Fibroblast of the aortic adventitia (primary cell): ENCODE results near the gene CPXM1. TPM values are rescaled to one million over a fixed set of nuclear protein-coding genes. Genes with fewer than 3 reads are reported as not detected.

ENCODE experiments used
- DNase-seq: peaks from one replicate; pipeline ENCODE4 v3.0.0-alpha.2; 2010; ENCODE audit warnings: low read depth
- H3K4me3 ChIP-seq: 2 replicates; pipeline ENCODE4 v1.5.1; 2011; ENCODE audit warnings: low read depth, mild to moderate bottlenecking, control low read depth, low read length, moderate library complexity
- total RNA-seq: library from RNA; depleted of rRNA; stranded (reverse); fragments of >200 nt; gene quantifications from 2 replicates; pipeline ENCODE4 v1.2.3, GENCODE V29; 2012; ENCODE audit warnings: low replicate concordance
- TF ChIP-seq, protein P1 (sequence below): IDR thresholded peaks from 2 replicates; pipeline ENCODE4 v1.5.1; 2011; ENCODE audit warnings: mild to moderate bottlenecking, low read length, control low read depth, inconsistent platforms; ENCODE audit not compliant: insufficient read depth

CPXM1 gene
- total RNA-seq, 1 donor, result 3.8 TPM

DNA sequence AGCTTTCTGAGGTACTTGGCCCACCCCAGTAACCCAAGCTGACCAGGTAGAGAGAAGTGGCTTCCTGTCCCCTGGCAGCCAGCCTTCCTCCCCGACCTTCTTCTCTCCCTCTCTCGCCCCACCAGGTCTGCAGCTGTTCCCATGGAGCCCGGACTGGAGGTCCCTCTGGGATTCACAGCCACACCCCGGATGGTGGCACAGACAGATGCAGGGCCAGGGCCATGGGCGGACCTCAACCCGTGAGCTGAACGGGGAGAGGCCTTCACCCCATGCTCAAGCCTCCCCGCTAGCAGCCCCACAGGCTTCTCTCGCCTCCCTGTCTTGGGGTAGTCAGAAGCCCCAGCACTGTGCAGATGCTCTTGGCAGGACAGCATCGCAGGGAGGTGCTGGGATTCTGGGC, 41.3 kb downstream of the CPXM1 start:
- H3K4me3 ChIP-seq, result no peak overlapping the region
- TF ChIP-seq, protein P1, sequence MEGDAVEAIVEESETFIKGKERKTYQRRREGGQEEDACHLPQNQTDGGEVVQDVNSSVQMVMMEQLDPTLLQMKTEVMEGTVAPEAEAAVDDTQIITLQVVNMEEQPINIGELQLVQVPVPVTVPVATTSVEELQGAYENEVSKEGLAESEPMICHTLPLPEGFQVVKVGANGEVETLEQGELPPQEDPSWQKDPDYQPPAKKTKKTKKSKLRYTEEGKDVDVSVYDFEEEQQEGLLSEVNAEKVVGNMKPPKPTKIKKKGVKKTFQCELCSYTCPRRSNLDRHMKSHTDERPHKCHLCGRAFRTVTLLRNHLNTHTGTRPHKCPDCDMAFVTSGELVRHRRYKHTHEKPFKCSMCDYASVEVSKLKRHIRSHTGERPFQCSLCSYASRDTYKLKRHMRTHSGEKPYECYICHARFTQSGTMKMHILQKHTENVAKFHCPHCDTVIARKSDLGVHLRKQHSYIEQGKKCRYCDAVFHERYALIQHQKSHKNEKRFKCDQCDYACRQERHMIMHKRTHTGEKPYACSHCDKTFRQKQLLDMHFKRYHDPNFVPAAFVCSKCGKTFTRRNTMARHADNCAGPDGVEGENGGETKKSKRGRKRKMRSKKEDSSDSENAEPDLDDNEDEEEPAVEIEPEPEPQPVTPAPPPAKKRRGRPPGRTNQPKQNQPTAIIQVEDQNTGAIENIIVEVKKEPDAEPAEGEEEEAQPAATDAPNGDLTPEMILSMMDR, result no peak
- DNase-seq, result no peak

GRCh38 chr20:2757969-2758368, 42.5 kb downstream of the CPXM1 start:
- TF ChIP-seq, protein P1, result no peak
- DNase-seq, result no peak
- no peak overlapping the region for H3K4me3 ChIP-seq

DNA sequence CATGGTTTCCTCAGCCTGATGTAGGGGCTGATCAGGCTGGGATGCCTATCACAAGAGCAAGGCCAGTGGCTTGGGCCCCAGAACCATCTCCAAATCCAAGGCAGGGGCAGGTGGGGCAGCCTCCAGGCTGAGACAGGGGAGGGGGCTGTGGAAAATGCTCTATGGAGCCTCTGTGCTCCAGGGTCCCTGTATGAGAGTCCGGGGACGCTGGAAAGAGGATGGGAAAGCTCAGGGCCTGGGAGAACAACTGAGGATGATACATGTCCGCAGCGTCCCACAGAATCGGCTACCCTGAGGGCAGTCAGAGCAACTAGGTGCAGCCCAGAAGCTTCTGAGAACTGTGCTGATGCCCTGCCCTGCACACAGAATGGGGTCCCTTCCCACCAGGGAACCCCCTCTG, 43.4 kb downstream of the CPXM1 start:
- DNase-seq, result no peak
- H3K4me3 ChIP-seq, result no peak overlapping the region
- TF ChIP-seq, protein P1, result no peak

GRCh38 chr20:2756056-2756611, 44.3 kb downstream of the CPXM1 start:
- no peak overlapping the region for H3K4me3 ChIP-seq
- TF ChIP-seq, protein P1, result peak; percentile 86
- DNase-seq, result peak; percentile 65

GRCh38 chr20:2755451-2756055, 44.9 kb downstream of the CPXM1 start:
- no peak for DNase-seq
- TF ChIP-seq, protein P1, result no peak
- H3K4me3 ChIP-seq, result no peak overlapping the region

DNA sequence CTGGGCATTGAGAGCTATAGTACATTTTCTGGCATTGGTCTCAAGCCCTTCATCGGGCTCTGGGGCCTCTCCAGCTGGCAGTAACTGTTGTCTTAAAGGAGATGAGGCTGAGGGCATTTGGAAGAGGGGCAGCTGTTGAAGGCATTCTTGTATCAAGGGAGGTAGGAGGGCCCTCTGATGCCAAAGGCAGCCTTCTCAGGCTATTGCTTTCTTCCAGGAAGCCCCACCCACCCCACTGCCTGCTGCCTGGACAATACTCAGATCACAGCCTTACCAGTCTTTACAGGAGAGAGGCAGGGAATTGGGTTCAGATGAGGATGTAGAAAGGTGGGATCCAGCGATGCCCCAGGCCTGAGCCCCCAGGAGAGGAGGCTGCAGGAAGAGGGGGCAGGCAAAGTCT, 46.0 kb downstream of the CPXM1 start:
- TF ChIP-seq, protein P1, result no peak
- no peak overlapping the region for H3K4me3 ChIP-seq
- DNase-seq, result no peak
